Tibial nerve (tissue), 4 donors: ENCODE data around the gene PCID2. TPM values are rescaled to one million over a fixed set of nuclear protein-coding genes. Genes with fewer than 3 reads are reported as not detected.

Experiments used
- DNase-seq, 2 donors: peaks; one replicate each; pipeline ENCODE4 v3.0.0-alpha.2; 2019; ENCODE audit warnings: low spot score in 2 of 2
- H3K27ac ChIP-seq, 4 donors: fragments of 200-600 bp; sonication (generic) in 3 of 4; one replicate each; pipeline ENCODE4 v1.5.1; 2017 to 2019; ENCODE audit warnings: mild to moderate bottlenecking in 1 of 4
- H3K27me3 ChIP-seq, 2 donors: fragments of 200-600 bp; sonication (generic) in 1 of 2; one replicate each; pipeline versions ENCODE4 v1.5.1 to v1.6.0; 2017 to 2019
- H3K36me3 ChIP-seq, 3 donors: fragments of 200-600 bp; sonication (generic); one replicate each; pipeline ENCODE4 v1.5.1; 2018 to 2019
- H3K4me1 ChIP-seq, 4 donors: fragments of 200-600 bp; sonication (generic) in 3 of 4; one replicate each; pipeline ENCODE4 v1.5.1; 2017 to 2019
- H3K4me3 ChIP-seq, 4 donors: fragments of 200-600 bp; sonication (generic) in 3 of 4; one replicate each; pipeline ENCODE4 v1.5.1; 2017 to 2019; ENCODE audit warnings: mild to moderate bottlenecking in 1 of 4, moderate library complexity in 1 of 4
- H3K9me3 ChIP-seq, 4 donors: fragments of 200-600 bp; sonication (generic) in 3 of 4; one replicate each; pipeline ENCODE4 v1.5.1; 2017 to 2019
- EP300 ChIP-seq, 2 donors: sonication (generic); formaldehyde crosslinking; IDR thresholded peaks; one replicate each; pipeline ENCODE4 v1.6.1; 2017; ENCODE audit warnings: antibody characterized with exemption in 2 of 2, mild to moderate bottlenecking in 1 of 2
- POLR2A ChIP-seq, 2 donors: fragments of 450-650 bp; IDR thresholded peaks; one replicate each; pipeline ENCODE4 v1.6.1; 2017; ENCODE audit warnings: antibody characterized with exemption in 2 of 2, mild to moderate bottlenecking in 2 of 2, moderate library complexity in 2 of 2
- WGBS, 2 donors: methylation state at CpG; one replicate each; pipeline ENCODE4 v1.1.5; 2018; 5-methylcytosine and 5-hydroxymethylcytosine counted together
- total RNA-seq, 4 donors: library from RNA; depleted of rRNA; stranded (reverse); fragments of >200 nt; gene quantifications; one replicate each; pipeline ENCODE4 v1.1.0, GENCODE V29; 2016
- TF ChIP-seq, protein P1 (sequence below), 5 experiments: fragments of 200-600 bp in 3 of 5; fragments of 450-650 bp in 2 of 5; sonication (generic) in 3 of 5; IDR thresholded peaks; one replicate each; pipeline ENCODE4 v1.5.1; 2016 to 2019; ENCODE audit warnings: antibody characterized with exemption in 5 of 5, mild to moderate bottlenecking in 3 of 5, moderate library complexity in 2 of 5

PCID2 gene
- total RNA-seq, 4 donors from 2014 or later = 38.6 to 61.5 (median 49.5) TPM

GRCh38 chr13:113224486-113224885, 16.0 kb upstream of the PCID2 start:
- peaks cover 0 to 100% (median 0%) of the 10 kb centered on the region in 3 donors for H3K36me3 ChIP-seq
- DNase-seq = no peak
- WGBS, 2 donors = 84 to 85% methylated on average over 10 of the region's 10 CpGs
- H3K9me3 ChIP-seq = no peaks in the 10 kb centered on the region
- TF ChIP-seq, protein P1, sequence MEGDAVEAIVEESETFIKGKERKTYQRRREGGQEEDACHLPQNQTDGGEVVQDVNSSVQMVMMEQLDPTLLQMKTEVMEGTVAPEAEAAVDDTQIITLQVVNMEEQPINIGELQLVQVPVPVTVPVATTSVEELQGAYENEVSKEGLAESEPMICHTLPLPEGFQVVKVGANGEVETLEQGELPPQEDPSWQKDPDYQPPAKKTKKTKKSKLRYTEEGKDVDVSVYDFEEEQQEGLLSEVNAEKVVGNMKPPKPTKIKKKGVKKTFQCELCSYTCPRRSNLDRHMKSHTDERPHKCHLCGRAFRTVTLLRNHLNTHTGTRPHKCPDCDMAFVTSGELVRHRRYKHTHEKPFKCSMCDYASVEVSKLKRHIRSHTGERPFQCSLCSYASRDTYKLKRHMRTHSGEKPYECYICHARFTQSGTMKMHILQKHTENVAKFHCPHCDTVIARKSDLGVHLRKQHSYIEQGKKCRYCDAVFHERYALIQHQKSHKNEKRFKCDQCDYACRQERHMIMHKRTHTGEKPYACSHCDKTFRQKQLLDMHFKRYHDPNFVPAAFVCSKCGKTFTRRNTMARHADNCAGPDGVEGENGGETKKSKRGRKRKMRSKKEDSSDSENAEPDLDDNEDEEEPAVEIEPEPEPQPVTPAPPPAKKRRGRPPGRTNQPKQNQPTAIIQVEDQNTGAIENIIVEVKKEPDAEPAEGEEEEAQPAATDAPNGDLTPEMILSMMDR (IDR thresholded peaks at IDR 0.05) = no peak
- TF ChIP-seq EP300 (IDR thresholded peaks at IDR 0.05) = no peak
- TF ChIP-seq POLR2A (IDR thresholded peaks at IDR 0.05) = no peak
- H3K27ac ChIP-seq = no peak overlapping the region
- H3K27me3 ChIP-seq = no peaks in the 10 kb centered on the region
- no peak overlapping the region for H3K4me3 ChIP-seq
- H3K4me1 ChIP-seq = peaks cover 0 to 11% (median 0%) of the 10 kb centered on the region in 4 donors

GRCh38 chr13:113223070-113223469, 14.6 kb upstream of the PCID2 start:
- H3K27ac ChIP-seq = no peak overlapping the region
- WGBS, 2 donors = 90% methylated on average over 7 of the region's 7 CpGs
- H3K36me3 ChIP-seq = peaks cover 0 to 89% (median 0%) of the 10 kb centered on the region in 3 donors

GRCh38 chr13:113220877-113221276, 12.4 kb upstream of the PCID2 start:
- H3K4me1 ChIP-seq = peaks cover 0 to 28% (median 8%) of the 10 kb centered on the region in 4 donors
- H3K36me3 ChIP-seq = peaks cover 0 to 68% (median 0%) of the 10 kb centered on the region in 3 donors
- TF ChIP-seq EP300 (IDR thresholded peaks at IDR 0.05) = no peak
- TF ChIP-seq, protein P1 (IDR thresholded peaks at IDR 0.05) = no peak
- TF ChIP-seq POLR2A (IDR thresholded peaks at IDR 0.05) = no peak
- DNase-seq = no peak
- no peaks in the 10 kb centered on the region for H3K27me3 ChIP-seq
- no peak overlapping the region for H3K4me3 ChIP-seq
- H3K9me3 ChIP-seq = no peaks in the 10 kb centered on the region
- 90% methylated on average over 7 of the region's 7 CpGs for WGBS, 2 donors
- no peak overlapping the region for H3K27ac ChIP-seq

More at GRCh38 chr13:113223070-113223469, 14.6 kb upstream of the PCID2 start:
- TF ChIP-seq, protein P1 (IDR thresholded peaks at IDR 0.05) = no peak
- no peak for TF ChIP-seq POLR2A (IDR thresholded peaks at IDR 0.05)
- no peak for TF ChIP-seq EP300 (IDR thresholded peaks at IDR 0.05)
- Histone ChIP-seq H3K4me3 (no peak overlapping the region), H3K9me3 (no peaks in the 10 kb centered on the region), H3K4me1 (peaks cover 0 to 14% (median 0%) of the 10 kb centered on the region in 4 donors), H3K27me3 (no peaks in the 10 kb centered on the region)
- no peak for DNase-seq

DNA sequence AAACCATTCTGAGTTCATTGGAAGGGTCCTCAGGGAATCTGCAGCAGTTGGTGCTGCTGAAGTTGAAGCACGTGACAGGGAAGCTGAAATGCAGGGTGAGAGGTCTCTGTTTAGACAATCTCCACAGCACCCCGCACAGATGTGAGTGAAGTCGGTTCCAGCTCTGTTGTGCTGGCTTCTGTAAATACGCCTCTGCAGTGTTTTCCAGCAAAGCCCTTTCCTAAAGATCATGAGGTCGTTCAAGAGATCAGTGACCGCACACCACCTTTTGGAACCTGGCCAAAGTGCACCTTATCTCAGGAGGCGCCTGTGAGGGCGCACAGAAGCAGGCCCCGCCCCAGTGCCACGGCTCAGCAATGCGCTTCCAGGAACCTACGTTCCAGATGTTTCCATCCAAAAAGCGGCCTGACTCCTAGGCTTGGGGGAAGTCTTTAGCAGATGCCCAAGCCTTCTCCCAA, 11.7 kb upstream of the PCID2 start:
- no peak overlapping the region for H3K27ac ChIP-seq
- H3K36me3 ChIP-seq = peaks cover 0 to 60% (median 0%) of the 10 kb centered on the region in 3 donors
- H3K4me3 ChIP-seq = no peak overlapping the region
- no peaks in the 10 kb centered on the region for H3K9me3 ChIP-seq
- TF ChIP-seq EP300 (IDR thresholded peaks at IDR 0.05) (no peak), POLR2A (IDR thresholded peaks at IDR 0.05) (no peak)
- TF ChIP-seq, protein P1 (IDR thresholded peaks at IDR 0.05) = no peak
- H3K4me1 ChIP-seq = peaks cover 0 to 35% (median 8%) of the 10 kb centered on the region in 4 donors
- H3K27me3 ChIP-seq = no peaks in the 10 kb centered on the region
- WGBS, 2 donors = 61 to 73% methylated on average over 13 of the region's 13 CpGs
- DNase-seq = no peak

- peaks cover 0 to 42% (median 10%) of the 10 kb centered on the region in 4 donors for H3K4me1 ChIP-seq
Measured at GRCh38 chr13:113219256-113219940, 10.9 kb upstream of the PCID2 start.

More at GRCh38 chr13:113219256-113219940, 10.9 kb upstream of the PCID2 start:
- H3K27ac ChIP-seq = no peak overlapping the region
- H3K36me3 ChIP-seq = peaks cover 0 to 53% (median 0%) of the 10 kb centered on the region in 3 donors
- no peaks in the 10 kb centered on the region for H3K9me3 ChIP-seq
- no peak for TF ChIP-seq EP300 (IDR thresholded peaks at IDR 0.05)
- TF ChIP-seq, protein P1 (IDR thresholded peaks at IDR 0.05) = no peak
- no peak for TF ChIP-seq POLR2A (IDR thresholded peaks at IDR 0.05)
- no peak overlapping the region for H3K4me3 ChIP-seq
- 83 to 85% methylated on average over 14 of the region's 14 CpGs for WGBS, 2 donors
- no peaks in the 10 kb centered on the region for H3K27me3 ChIP-seq
- no peak for DNase-seq
